Measurements from ENCODE around the gene ANO2.

The ANO2 gene

GRCh38 chr12:5758347-5758746, 186.7 kb downstream of the ANO2 start:
- H3K4me3 ChIP-seq (ENCODE audit: low read depth, low read length), result no peak overlapping the region
- TF ChIP-seq, protein P1, sequence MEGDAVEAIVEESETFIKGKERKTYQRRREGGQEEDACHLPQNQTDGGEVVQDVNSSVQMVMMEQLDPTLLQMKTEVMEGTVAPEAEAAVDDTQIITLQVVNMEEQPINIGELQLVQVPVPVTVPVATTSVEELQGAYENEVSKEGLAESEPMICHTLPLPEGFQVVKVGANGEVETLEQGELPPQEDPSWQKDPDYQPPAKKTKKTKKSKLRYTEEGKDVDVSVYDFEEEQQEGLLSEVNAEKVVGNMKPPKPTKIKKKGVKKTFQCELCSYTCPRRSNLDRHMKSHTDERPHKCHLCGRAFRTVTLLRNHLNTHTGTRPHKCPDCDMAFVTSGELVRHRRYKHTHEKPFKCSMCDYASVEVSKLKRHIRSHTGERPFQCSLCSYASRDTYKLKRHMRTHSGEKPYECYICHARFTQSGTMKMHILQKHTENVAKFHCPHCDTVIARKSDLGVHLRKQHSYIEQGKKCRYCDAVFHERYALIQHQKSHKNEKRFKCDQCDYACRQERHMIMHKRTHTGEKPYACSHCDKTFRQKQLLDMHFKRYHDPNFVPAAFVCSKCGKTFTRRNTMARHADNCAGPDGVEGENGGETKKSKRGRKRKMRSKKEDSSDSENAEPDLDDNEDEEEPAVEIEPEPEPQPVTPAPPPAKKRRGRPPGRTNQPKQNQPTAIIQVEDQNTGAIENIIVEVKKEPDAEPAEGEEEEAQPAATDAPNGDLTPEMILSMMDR (IDR thresholded peaks at IDR 0.05; ENCODE audit: low read depth, low read length), result no peak

DNA sequence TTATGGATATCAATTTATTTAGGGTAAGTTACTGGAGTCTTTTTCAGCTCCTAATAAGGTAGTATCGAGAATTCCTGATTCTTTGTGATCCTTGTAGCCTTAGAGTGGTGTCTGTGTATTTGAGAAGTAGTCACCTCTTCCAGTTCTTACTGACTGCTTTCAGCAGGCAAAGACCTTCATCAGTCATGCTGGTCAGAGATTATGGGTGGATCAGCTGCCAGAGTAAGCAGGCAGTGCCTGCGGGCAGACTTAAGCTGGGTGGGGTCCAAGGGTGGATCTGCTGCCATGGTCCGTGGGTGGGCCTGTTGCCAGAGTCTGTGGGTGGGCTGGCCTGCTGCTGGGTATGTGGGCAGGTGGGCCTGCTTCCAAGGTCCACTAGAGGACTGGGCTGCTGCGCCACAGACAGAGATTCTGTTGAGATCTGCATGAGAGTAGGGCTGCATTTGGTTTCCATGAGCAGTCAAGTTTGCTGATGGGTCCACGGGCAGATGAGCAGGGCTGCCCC, 188.7 kb downstream of the ANO2 start:
- no peak overlapping the region for H3K4me3 ChIP-seq (ENCODE audit: low read depth, low read length)
- TF ChIP-seq, protein P1 (IDR thresholded peaks at IDR 0.05; ENCODE audit: low read depth, low read length), result no peak

DNA sequence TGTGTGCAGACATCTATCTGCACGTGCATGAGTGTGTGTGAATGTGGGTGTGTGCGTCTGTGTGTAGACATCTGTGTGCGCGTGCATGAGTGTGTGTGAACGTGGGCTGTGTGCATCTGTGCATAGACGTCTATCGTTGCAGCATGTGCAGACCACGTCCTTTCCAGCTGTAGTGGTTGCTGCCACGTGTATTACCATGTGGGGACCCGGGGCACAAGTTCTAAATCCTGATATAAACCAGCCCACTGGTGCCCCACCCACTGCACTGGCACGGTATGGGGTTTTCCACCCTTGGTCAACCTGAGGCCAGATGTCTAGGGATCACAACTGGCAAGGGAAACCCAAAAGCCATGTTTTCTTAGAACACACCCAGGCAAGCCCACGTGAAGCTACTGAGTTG, 197.0 kb downstream of the ANO2 start:
- H3K4me3 ChIP-seq (ENCODE audit: low read depth, low read length), result no peak overlapping the region
- TF ChIP-seq, protein P1 (IDR thresholded peaks at IDR 0.05; ENCODE audit: low read depth, low read length), result no peak

DNA sequence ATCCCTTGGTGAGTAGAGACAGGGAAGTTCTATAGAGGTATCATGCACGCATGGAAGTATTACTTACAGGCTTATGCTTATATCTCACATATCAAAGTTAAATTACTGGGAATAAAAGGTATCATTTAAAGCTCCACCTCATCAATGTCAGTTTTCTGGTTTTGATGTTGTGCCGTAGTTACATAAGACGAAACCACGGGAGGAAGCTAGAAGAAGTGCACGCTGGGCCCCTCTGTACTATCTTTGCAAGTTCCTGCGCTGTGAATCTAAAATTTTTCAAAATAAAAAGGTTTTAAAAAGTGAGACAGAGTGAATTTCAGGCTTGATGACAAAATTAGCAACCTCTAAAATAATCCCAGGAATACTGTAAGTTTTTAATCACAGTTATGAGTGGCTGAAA, 198.1 kb downstream of the ANO2 start:
- H3K4me3 ChIP-seq (ENCODE audit: low read depth, low read length), result no peak overlapping the region
- TF ChIP-seq, protein P1 (IDR thresholded peaks at IDR 0.05; ENCODE audit: low read depth, low read length), result no peak

GRCh38 chr12:5746036-5746908, 198.8 kb downstream of the ANO2 start:
- TF ChIP-seq, protein P1 (IDR thresholded peaks at IDR 0.05; ENCODE audit: low read depth, low read length), result no peak
- no peak overlapping the region for H3K4me3 ChIP-seq (ENCODE audit: low read depth, low read length)

DNA sequence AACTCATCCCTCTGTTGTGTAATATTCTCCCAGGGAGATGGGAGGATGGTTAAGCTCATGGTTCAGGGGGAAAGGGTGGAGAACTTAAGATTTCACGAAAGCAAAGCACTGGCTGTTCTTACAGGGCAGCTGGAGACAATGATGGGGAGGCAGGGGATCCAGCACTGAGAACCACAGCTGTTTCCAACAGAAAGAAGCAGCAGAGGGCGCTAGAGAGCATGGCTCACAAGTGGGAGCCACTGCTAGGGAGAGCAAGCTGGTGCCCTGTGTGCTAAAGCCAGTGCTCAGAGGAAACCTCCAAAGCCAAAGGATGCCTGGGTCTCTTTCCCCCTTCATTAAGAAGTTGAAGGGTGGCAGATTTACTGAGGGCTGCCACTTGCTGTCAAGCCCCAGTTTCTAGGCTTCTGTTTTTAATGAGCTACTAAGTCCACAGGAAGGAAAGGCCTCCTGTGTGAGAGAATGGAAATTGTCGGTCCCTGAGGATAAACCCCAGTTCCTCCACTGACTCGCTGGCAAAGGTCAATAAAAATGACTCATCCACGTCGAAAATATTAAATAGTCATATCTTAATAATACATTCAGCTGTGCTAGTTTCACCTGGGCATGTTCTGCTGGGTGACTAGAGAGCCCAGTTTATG, 199.7 kb downstream of the ANO2 start:
- no peak overlapping the region for H3K4me3 ChIP-seq (ENCODE audit: low read depth, low read length)
- TF ChIP-seq, protein P1 (IDR thresholded peaks at IDR 0.05; ENCODE audit: low read depth, low read length), result peak; percentile 87

DNA sequence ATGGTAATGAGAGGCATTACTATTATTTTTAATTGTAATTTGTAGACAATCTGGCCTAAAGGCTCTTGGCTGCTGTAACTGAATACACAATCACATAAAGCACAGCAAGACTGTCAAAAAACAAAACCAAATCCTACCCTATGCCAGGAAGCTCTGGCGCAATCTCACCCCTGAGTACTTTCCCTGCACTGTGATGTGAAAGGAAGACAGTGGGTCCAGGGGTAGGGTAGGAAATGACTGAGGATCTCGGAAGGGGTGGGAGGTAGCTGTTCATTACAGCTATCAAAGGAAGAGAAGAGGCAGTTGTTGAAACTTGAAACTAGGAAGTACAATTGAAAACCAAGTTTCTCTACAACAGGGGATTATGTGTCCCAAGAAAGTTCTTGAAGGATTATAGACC, 202.8 kb downstream of the ANO2 start:
- no peak overlapping the region for H3K4me3 ChIP-seq (ENCODE audit: low read depth, low read length)
- TF ChIP-seq, protein P1 (IDR thresholded peaks at IDR 0.05; ENCODE audit: low read depth, low read length), result no peak
